AG10803 (cell line): ENCODE data around the gene ROBO1.

Experiments used
- DNase-seq: peaks from one replicate; pipeline ENCODE4 v3.0.0; 2010; ENCODE audit warnings: low read depth
- H3K4me3 ChIP-seq: 2 replicates; pipeline ENCODE4 v1.5.1; 2011; ENCODE audit warnings: mild to moderate bottlenecking, low read length, control low read depth
- TF ChIP-seq, protein P1 (sequence below): conservative IDR thresholded peaks from 2 replicates; pipeline ENCODE4 v1.5.1; 2011; ENCODE audit warnings: mild to moderate bottlenecking, low read length, control low read depth, inconsistent platforms

ROBO1 gene

DNA sequence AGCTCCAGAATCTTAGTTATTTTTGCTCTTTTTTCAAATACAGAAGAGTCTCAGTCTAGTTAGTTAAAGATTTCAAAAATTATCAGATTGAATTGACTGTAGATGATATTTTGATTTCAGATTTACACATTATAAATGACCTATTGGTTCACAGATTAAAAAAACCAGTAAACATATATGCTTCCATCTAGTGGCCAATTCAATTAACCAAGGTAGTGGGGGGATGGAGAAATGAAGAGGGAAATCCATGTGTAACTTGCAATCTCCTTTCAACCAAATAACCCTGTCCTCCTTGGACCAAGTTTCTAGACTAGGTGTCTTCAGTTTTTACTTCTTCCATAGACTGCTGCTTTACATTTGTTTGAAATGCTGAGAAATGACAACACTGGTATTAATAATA, 789.8 kb downstream of the ROBO1 start:
- no peak overlapping the region for H3K4me3 ChIP-seq
- DNase-seq = peak; percentile 19
- TF ChIP-seq, protein P1, sequence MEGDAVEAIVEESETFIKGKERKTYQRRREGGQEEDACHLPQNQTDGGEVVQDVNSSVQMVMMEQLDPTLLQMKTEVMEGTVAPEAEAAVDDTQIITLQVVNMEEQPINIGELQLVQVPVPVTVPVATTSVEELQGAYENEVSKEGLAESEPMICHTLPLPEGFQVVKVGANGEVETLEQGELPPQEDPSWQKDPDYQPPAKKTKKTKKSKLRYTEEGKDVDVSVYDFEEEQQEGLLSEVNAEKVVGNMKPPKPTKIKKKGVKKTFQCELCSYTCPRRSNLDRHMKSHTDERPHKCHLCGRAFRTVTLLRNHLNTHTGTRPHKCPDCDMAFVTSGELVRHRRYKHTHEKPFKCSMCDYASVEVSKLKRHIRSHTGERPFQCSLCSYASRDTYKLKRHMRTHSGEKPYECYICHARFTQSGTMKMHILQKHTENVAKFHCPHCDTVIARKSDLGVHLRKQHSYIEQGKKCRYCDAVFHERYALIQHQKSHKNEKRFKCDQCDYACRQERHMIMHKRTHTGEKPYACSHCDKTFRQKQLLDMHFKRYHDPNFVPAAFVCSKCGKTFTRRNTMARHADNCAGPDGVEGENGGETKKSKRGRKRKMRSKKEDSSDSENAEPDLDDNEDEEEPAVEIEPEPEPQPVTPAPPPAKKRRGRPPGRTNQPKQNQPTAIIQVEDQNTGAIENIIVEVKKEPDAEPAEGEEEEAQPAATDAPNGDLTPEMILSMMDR = peak; percentile 61

DNA sequence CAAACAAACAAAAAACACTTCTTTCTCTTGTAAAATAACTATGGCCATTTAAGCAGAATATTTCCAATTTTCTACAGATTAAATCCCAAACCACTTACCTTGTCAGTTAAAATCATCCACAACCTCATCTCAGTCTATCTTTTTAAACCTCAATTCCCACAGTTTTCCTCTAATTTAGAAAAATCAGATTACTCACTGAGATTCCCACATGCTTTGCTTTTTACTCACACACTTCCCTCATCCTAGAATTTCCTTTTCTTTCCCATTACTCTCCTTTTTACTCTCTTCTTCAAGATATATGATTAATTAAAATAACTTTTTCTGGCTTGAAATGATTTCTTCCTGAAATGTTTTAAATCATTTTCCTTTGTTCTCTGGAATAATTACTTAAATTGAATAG, 790.7 kb downstream of the ROBO1 start:
- DNase-seq = no peak
- TF ChIP-seq, protein P1 = no peak

DNA sequence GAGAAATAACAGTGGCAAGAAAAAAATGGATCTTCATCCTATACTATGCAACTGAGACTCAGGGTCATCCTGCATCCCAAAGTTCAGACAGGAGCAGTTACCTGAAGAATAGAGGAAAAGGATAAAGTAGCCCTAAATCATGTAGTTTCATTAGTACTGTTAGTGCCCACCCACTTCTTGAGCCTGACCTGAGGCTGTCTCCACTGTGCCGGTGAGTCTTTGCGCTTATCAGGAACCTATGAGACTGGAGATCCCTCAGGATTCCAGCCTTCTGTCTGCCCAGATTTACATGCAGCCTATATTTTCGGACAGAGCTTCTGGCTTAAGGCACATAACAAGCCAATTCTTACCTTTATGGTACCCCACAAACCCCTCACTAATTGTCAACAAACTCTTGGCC, 791.6 kb downstream of the ROBO1 start:
- no peak for DNase-seq

More for the DNA sequence above, 790.7 kb downstream of the ROBO1 start:
- H3K4me3 ChIP-seq = no peak overlapping the region

DNA sequence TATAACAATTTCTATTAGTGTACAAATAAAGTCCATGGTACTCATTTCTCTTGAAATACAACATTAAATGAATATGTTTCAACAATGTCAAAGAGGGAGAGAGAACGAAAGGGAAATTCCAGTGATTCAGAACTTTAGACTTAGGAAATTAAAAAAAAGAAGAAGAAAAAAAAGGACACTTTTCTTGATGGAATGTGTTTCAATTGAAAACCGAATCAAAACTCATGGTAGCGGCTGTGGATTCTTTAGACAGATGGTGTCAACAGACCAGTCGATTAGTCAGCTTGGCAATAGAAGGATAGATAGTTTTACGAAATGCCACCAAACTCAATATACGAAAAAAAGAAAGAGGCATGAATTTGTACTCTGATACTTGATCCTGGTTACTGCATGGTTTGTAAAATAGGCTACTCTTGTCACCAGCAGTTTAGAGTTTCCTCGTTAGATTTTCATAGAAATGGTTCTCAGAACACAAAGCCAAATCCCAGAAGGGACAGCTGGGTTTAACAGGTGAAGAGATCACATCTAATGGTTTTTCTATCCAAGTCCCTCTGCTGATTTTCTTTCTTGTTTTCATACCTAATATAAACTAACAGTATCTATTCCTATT, 793.5 kb downstream of the ROBO1 start:
- H3K4me3 ChIP-seq = peak overlapping the region; percentile 29
- TF ChIP-seq, protein P1 = no peak
- peak; percentile 78 for DNase-seq

More for the DNA sequence above, 791.6 kb downstream of the ROBO1 start:
- no peak overlapping the region for H3K4me3 ChIP-seq
- TF ChIP-seq, protein P1 = no peak

DNA sequence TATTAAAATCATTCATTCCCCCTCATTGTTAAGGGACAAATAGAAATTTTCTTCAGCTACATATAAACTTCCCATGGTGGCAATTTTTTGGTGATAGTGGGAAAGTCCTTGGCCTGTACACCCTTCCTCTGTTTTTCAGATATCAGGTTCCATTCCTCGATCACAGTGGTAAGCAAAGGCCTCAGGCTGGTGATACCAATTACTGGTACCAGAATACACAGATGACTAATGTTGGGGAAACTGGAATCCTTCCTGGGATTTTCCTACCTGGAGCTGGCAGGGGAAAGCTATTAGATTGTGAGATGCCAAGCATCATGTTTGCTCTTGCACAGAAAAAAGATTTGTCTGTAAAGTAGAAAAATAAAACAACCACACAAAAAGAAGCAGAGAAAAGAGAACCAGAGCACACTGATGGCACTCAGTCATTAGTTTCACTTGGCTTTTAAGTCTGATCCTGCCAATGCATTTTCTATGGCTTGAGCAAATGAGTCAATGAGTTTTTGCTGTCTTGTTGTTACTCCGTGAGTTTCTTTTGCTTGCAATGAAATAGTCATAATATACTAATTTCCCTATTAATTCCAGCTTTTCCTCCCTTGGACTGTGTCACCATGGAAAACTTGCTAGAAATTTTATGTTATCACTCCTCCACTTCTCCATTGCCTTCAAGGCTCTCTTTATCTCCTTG, 795.0 kb downstream of the ROBO1 start:
- no peak overlapping the region for H3K4me3 ChIP-seq
- TF ChIP-seq, protein P1 = no peak
- DNase-seq = no peak

DNA sequence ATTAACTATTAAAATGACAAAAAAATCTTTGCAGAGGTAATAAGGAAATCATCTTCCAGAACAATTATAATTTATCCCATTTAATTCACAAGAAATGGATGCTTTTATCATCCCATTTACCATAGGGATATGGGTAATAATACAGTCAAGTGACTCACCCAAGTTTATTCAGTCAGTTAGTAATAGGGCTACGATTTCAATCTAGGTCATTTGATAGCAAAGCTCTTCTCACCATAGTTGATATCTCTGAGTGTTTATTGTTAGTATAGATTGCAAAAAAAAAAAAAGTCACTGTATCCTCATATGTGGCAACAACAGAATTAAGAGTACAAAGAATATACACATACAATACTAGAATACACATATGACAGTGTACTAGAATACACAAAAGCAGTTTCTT, 797.1 kb downstream of the ROBO1 start:
- TF ChIP-seq, protein P1 = no peak
- no peak for DNase-seq
- no peak overlapping the region for H3K4me3 ChIP-seq

DNA sequence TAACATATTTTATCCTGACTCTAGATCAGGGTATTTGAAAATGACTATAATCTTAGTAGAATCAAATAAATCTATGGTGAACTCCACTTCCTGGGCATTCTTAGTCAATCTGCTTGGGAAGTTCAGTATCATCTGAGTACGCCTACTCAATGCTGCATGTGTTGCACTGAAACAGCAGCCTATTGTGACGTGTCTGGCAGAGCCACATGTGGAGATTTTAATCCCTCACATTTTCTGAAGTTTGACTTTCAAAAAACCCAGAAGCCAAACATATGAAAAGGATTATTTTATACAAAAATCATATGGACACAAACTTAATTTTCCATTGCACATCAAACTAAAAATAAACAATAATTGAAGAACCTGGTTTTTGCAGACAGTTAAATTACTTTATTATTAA, 798.3 kb downstream of the ROBO1 start:
- peak; percentile 69 for DNase-seq
- TF ChIP-seq, protein P1 = no peak
- H3K4me3 ChIP-seq = no peak overlapping the region
